Naive thymus-derived CD4-positive, alpha-beta T cell (primary cell): ENCODE results near the gene PLD6. TPM values are rescaled to one million over a fixed set of nuclear protein-coding genes. Genes with fewer than 3 reads are reported as not detected.

Experiments
- ATAC-seq: fragments of 150-1000 bp; cut with Tn5 transposase; 2 replicates; pipeline ENCODE4 v1.10.0; 2021; ENCODE audit warnings: mild to moderate bottlenecking, moderate library complexity
- CTCF ChIA-PET: fragments of 350-600 bp; sonication (Branson Sonifier 250); formaldehyde crosslinking; loops from one replicate; lab custom pipeline; 2021; ENCODE audit warnings: antibody characterized with exemption; lab: Charles Lee
- POLR2A ChIA-PET: fragments of 350-600 bp; sonication (Branson Sonifier 250); formaldehyde crosslinking; loops from one replicate; lab custom pipeline; 2021; ENCODE audit warnings: antibody characterized with exemption, inconsistent platforms; lab: Charles Lee
- DNase-seq, 9 donors: peaks; one replicate each; pipeline versions ENCODE4 v3.0.0 to v3.0.0-alpha.2; 2020 to 2022; ENCODE audit warnings: mixed read lengths in 1 of 9
- H3K27ac ChIP-seq: one replicate; pipeline ENCODE4 v1.7.0; 2013; ENCODE audit warnings: mild to moderate bottlenecking, low read depth, low read length, moderate library complexity
- H3K27me3 ChIP-seq, 2 donors: one replicate each; pipeline ENCODE4 v1.7.0; 2013; ENCODE audit warnings: low read length in 2 of 2, mild to moderate bottlenecking in 2 of 2, moderate library complexity in 2 of 2; ENCODE audit not compliant: control insufficient read depth in 2 of 2, insufficient read depth in 2 of 2
- H3K36me3 ChIP-seq, 3 experiments: 1 replicate in 2 of 3; 2 replicates in 1 of 3; pipeline ENCODE4 v1.7.0; 2013; ENCODE audit warnings: low read length in 3 of 3, mild to moderate bottlenecking in 3 of 3, moderate library complexity in 1 of 3; ENCODE audit not compliant: insufficient read depth in 3 of 3, control insufficient read depth in 2 of 3
- H3K4me1 ChIP-seq, 2 donors: one replicate each; pipeline ENCODE4 v1.7.0; 2013; ENCODE audit warnings: low read length in 2 of 2, mild to moderate bottlenecking in 2 of 2, moderate library complexity in 1 of 2; ENCODE audit not compliant: control insufficient read depth in 2 of 2, insufficient read depth in 2 of 2
- H3K4me3 ChIP-seq: 2 replicates; pipeline ENCODE4 v1.7.0; 2013; ENCODE audit warnings: mild to moderate bottlenecking, low read length
- H3K9me3 ChIP-seq, 3 experiments: 1 replicate in 2 of 3; 2 replicates in 1 of 3; pipeline ENCODE4 v1.7.0; 2013; ENCODE audit warnings: low read length in 3 of 3; ENCODE audit not compliant: control insufficient read depth in 2 of 3
- H3K27ac Mint-ChIP-seq, 9 donors: one replicate each; pipeline ENCODE4 v1.8.0; 2020 to 2022; ENCODE audit warnings: mixed read lengths in 9 of 9, mild to moderate bottlenecking in 8 of 9, moderate library complexity in 5 of 9, inconsistent platforms in 2 of 9
- H3K27me3 Mint-ChIP-seq, 5 donors: one replicate each; pipeline ENCODE4 v1.8.0; 2021 to 2022; ENCODE audit warnings: mixed read lengths in 5 of 5, mild to moderate bottlenecking in 1 of 5
- H3K36me3 Mint-ChIP-seq, 5 donors: one replicate each; pipeline ENCODE4 v1.8.0; 2020 to 2022; ENCODE audit warnings: mixed read lengths in 5 of 5, mild to moderate bottlenecking in 3 of 5, inconsistent platforms in 1 of 5
- H3K4me1 Mint-ChIP-seq, 7 donors: one replicate each; pipeline ENCODE4 v1.8.0; 2020 to 2022; ENCODE audit warnings: mixed read lengths in 7 of 7, mild to moderate bottlenecking in 3 of 7, inconsistent platforms in 1 of 7
- H3K4me3 Mint-ChIP-seq, 10 donors: one replicate each; pipeline ENCODE4 v1.8.0; 2020 to 2022; ENCODE audit warnings: mild to moderate bottlenecking in 10 of 10, mixed read lengths in 10 of 10, moderate library complexity in 6 of 10, inconsistent platforms in 2 of 10
- H3K9me3 Mint-ChIP-seq, 11 donors: one replicate each; pipeline ENCODE4 v1.8.0; 2020 to 2022; ENCODE audit warnings: mixed read lengths in 11 of 11, mild to moderate bottlenecking in 4 of 11, inconsistent platforms in 1 of 11, moderate library complexity in 1 of 11
- intact Hi-C, 2 donors: fragments of 100-400 bp; cut with micrococcal nuclease; formaldehyde crosslinking; loops; one replicate each; pipeline ENCODE4 v1.15.1; 2023
- polyA plus RNA-seq, 2 donors: library from polyadenylated mRNA; unstranded; fragments of 300-500 nt; fragmentation: Illumina TruSeq; gene quantifications; one replicate each; pipeline ENCODE4 v1.2.3, GENCODE V29; 2021
- total RNA-seq, 6 experiments: library from RNA in 5 of 6; stranded (reverse) in 5 of 6; gene quantifications; 1 replicate in 5 of 6; 2 replicates in 1 of 6; pipeline ENCODE4 v1.2.3 and lab custom pipeline; 2021 to 2026

Gene PLD6
- total and polyA plus RNA-seq, 7 experiments from 2014 or later, result 6.2 to 16.4 (median 12.1) TPM

DNA sequence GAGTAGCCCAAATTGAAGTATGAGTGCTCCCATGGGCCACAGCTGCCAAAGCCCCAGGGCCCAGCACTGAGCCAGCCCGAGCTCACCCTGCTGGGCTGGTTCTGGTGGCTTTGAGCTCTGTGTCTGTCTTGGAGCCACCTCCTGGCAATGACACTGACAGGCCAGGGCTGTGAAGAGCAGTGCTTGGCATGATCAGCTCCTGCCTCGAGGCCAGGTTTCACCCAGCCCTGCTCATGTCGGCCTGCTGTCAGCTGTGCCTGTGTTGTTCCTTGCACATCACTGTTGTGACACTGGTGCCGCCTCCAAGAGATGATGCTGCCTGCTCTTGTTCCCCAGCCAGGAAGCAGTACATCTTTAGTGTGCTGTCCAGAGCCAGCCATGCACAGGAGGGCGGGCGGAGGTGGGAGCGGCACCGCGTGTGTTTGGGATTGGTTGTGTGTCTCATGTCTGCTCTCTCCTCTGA is 26.0 kb downstream of the PLD6 start:
- H3K36me3 Mint-ChIP-seq, result peaks cover 4 to 66% (median 27%) of the 10 kb centered on the region in 5 donors
- no peaks in the 10 kb centered on the region for H3K9me3 Mint-ChIP-seq
- H3K9me3 ChIP-seq, result no peaks in the 10 kb centered on the region
- H3K4me3 ChIP-seq, result peak overlapping the region; percentile 68
- ChIA-PET POLR2A (interaction anchor here (0.6 to 5.5 kb wide), 8 partner anchors 11 to 883 kb away, joined by 3 to 30 read pairs (median 3); no protein-coding TSS in a partner anchor), CTCF (interaction anchor here (0.6 kb wide), 1 partner anchor 24 kb away, joined by 3 read pairs; no protein-coding TSS in a partner anchor)
- intact Hi-C loops, result loop anchor here (1.0 to 5.0 kb wide), 3 partner anchors 33 to 57 kb away; partner anchors contain the start of gene FLCN (in 1 of the 2)
- H3K4me1 ChIP-seq, result peaks cover 67 to 100% of the 10 kb centered on the region in 2 donors
- peak in 4 of 9 donors; percentile 22 to 32 (median 26) for DNase-seq
- no peaks in the 10 kb centered on the region for H3K27me3 Mint-ChIP-seq
- H3K4me3 Mint-ChIP-seq, result peak overlapping the region; percentile 73 to 95 (median 84)
- peaks cover 54 to 96% (median 85%) of the 10 kb centered on the region in 7 donors for H3K4me1 Mint-ChIP-seq
- ATAC-seq, result no peak
- no peaks in the 10 kb centered on the region for H3K27me3 ChIP-seq
- peaks cover 0 to 12% (median 5%) of the 10 kb centered on the region in 3 experiments for H3K36me3 ChIP-seq
- peak overlapping the region; percentile 70 for H3K27ac ChIP-seq
- peak overlapping the region; percentile 94 to 100 (median 99) for H3K27ac Mint-ChIP-seq

GRCh38 chr17:17179371-17179827 is 26.7 kb downstream of the PLD6 start:
- Histone ChIP-seq H3K36me3 (peaks cover 0 to 12% (median 11%) of the 10 kb centered on the region in 3 experiments), H3K9me3 (no peaks in the 10 kb centered on the region), H3K27me3 (no peaks in the 10 kb centered on the region), H3K27ac (peak overlapping the region; percentile 70), H3K4me1 (peaks cover 61 to 98% of the 10 kb centered on the region in 2 donors), H3K4me3 (peak overlapping the region; percentile 68)
- Mint-ChIP-seq H3K9me3 (no peaks in the 10 kb centered on the region), H3K4me3 (peak overlapping the region; percentile 73 to 95 (median 84)), H3K4me1 (peaks cover 46 to 94% (median 82%) of the 10 kb centered on the region in 7 donors), H3K36me3 (peaks cover 4 to 61% (median 25%) of the 10 kb centered on the region in 5 donors), H3K27me3 (no peaks in the 10 kb centered on the region), H3K27ac (peak overlapping the region; percentile 94 to 100 (median 99))
- DNase-seq (peak in 7 of 9 donors; percentile 25 to 59 (median 45)), ATAC-seq (peak; percentile 63)
- ChIA-PET CTCF (interaction anchor here (0.6 to 0.7 kb wide), 2 partner anchors 24 to 413 kb away, joined by 3 to 4 read pairs; no protein-coding TSS in a partner anchor), POLR2A (interaction anchor here (0.8 to 5.5 kb wide), 6 partner anchors 12 to 125 kb away, joined by 3 to 30 read pairs (median 5); partner anchors contain the start of gene PLD6)
- intact Hi-C loops, result loop anchor here in 1 of 2 donors (2.0 kb wide), 2 partner anchors 25 to 101 kb away; partner anchors contain the start of gene COPS3

GRCh38 chr17:17177176-17177575 is 29.0 kb downstream of the PLD6 start:
- ChIA-PET POLR2A (interaction anchor here (0.7 to 1.9 kb wide), 9 partner anchors 7 to 103 kb away, joined by 3 to 7 read pairs (median 3); no protein-coding TSS in a partner anchor), CTCF (interaction anchor here (0.6 kb wide), 2 partner anchors 90 to 176 kb away, joined by 3 read pairs; no protein-coding TSS in a partner anchor)
- Mint-ChIP-seq H3K4me1 (peaks cover 43 to 85% (median 81%) of the 10 kb centered on the region in 7 donors), H3K27me3 (no peaks in the 10 kb centered on the region), H3K27ac (peak overlapping the region; percentile 91 to 99 (median 98)), H3K4me3 (peak overlapping the region; percentile 62 to 86 (median 80)), H3K36me3 (peaks cover 4 to 60% (median 32%) of the 10 kb centered on the region in 5 donors), H3K9me3 (no peaks in the 10 kb centered on the region)
- DNase-seq (peak in 6 of 9 donors; percentile 14 to 42 (median 38)), ATAC-seq (peak; percentile 14)
- Histone ChIP-seq H3K4me1 (peaks cover 51 to 88% of the 10 kb centered on the region in 2 donors), H3K36me3 (peaks cover 4 to 30% (median 12%) of the 10 kb centered on the region in 3 experiments), H3K9me3 (no peaks in the 10 kb centered on the region), H3K27ac (peak overlapping the region; percentile 70), H3K27me3 (no peaks in the 10 kb centered on the region), H3K4me3 (no peak overlapping the region)
- intact Hi-C loops, result no loop called here

- Mint-ChIP-seq H3K36me3 (peaks cover 4 to 54% (median 35%) of the 10 kb centered on the region in 5 donors), H3K9me3 (no peaks in the 10 kb centered on the region), H3K27me3 (no peaks in the 10 kb centered on the region), H3K4me1 (peaks cover 40 to 85% (median 78%) of the 10 kb centered on the region in 7 donors), H3K27ac (peak overlapping the region; percentile 85 to 99 (median 98)), H3K4me3 (peak overlapping the region; percentile 58 to 87 (median 84))
- Histone ChIP-seq H3K4me1 (peaks cover 45 to 87% of the 10 kb centered on the region in 2 donors), H3K27ac (peak overlapping the region; percentile 70), H3K4me3 (peak overlapping the region; percentile 31), H3K9me3 (no peaks in the 10 kb centered on the region), H3K36me3 (peaks cover 4 to 30% (median 12%) of the 10 kb centered on the region in 3 experiments), H3K27me3 (no peaks in the 10 kb centered on the region)
- ChIA-PET POLR2A (interaction anchor here (1.0 to 3.0 kb wide), 7 partner anchors 8 to 61 kb away, joined by 3 to 16 read pairs (median 6); partner anchors contain the start of genes FLCN and PLD6), CTCF (no interaction called here)
- DNase-seq (peak in 6 of 9 donors; percentile 36 to 53 (median 47)), ATAC-seq (peak; percentile 39)
- intact Hi-C loops, result loop anchor here in 1 of 2 donors (1.0 kb wide), 2 partner anchors 21 to 61 kb away; partner anchors contain the start of gene FLCN
Measured at GRCh38 chr17:17176341-17176740, 29.8 kb downstream of the PLD6 start.

DNA sequence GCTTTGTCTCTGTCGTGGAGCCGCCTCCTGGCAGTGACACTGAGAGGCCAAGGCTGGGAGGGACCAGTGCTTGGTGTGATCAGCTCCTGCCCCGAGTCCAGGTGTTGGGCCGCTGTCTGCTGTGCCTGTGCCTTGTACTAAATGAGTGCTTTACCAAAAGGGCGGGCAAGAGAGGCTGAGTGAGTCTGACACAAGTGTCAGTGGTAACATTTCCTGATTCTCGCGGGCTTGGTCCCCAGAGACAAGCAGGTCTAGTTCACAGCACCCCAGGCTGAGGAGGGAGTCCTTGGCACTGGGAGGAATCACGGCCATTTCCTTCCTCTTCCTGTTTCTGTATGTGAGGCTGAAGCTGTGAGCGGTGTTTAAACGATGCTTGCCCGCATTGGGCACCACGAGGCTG is 30.2 kb downstream of the PLD6 start:
- H3K9me3 Mint-ChIP-seq, result no peaks in the 10 kb centered on the region
- peak; percentile 45 for ATAC-seq
- Histone ChIP-seq H3K27ac (peak overlapping the region; percentile 70), H3K27me3 (no peaks in the 10 kb centered on the region), H3K4me3 (peak overlapping the region; percentile 31), H3K9me3 (no peaks in the 10 kb centered on the region), H3K36me3 (peaks cover 4 to 30% (median 12%) of the 10 kb centered on the region in 3 experiments), H3K4me1 (peaks cover 45 to 86% of the 10 kb centered on the region in 2 donors)
- H3K4me3 Mint-ChIP-seq, result peak overlapping the region; percentile 58 to 87 (median 84)
- H3K27me3 Mint-ChIP-seq, result no peaks in the 10 kb centered on the region
- intact Hi-C loops, result loop anchor here in 1 of 2 donors (1.0 kb wide), 2 partner anchors 21 to 61 kb away; partner anchors contain the start of gene FLCN
- ChIA-PET CTCF (interaction anchor here (1.2 kb wide), 1 partner anchor 9 kb away, joined by 4 read pairs; no protein-coding TSS in a partner anchor), POLR2A (interaction anchor here (0.7 to 3.0 kb wide), 7 partner anchors 9 to 61 kb away, joined by 3 to 16 read pairs (median 6); partner anchors contain the start of genes FLCN and PLD6)
- peaks cover 4 to 51% (median 36%) of the 10 kb centered on the region in 5 donors for H3K36me3 Mint-ChIP-seq
- peak in 5 of 9 donors; percentile 20 to 40 (median 28) for DNase-seq
- peak overlapping the region; percentile 85 to 99 (median 98) for H3K27ac Mint-ChIP-seq
- peaks cover 42 to 85% (median 78%) of the 10 kb centered on the region in 7 donors for H3K4me1 Mint-ChIP-seq

- no peak for ATAC-seq
- Histone ChIP-seq H3K27ac (peak overlapping the region; percentile 70), H3K27me3 (no peaks in the 10 kb centered on the region), H3K4me3 (no peak overlapping the region), H3K4me1 (peaks cover 40 to 81% of the 10 kb centered on the region in 2 donors), H3K9me3 (no peaks in the 10 kb centered on the region), H3K36me3 (peaks cover 4 to 30% (median 12%) of the 10 kb centered on the region in 3 experiments)
- DNase-seq, result no peak
- H3K36me3 Mint-ChIP-seq, result peaks cover 0 to 46% (median 31%) of the 10 kb centered on the region in 5 donors
- H3K9me3 Mint-ChIP-seq, result no peaks in the 10 kb centered on the region
- intact Hi-C loops, result no loop called here
- peak overlapping the region in 4 of 10 donors; percentile 32 to 86 (median 62) for H3K4me3 Mint-ChIP-seq
- ChIA-PET CTCF (interaction anchor here (1.2 kb wide), 1 partner anchor 9 kb away, joined by 4 read pairs; no protein-coding TSS in a partner anchor), POLR2A (interaction anchor here (0.6 to 3.0 kb wide), 6 partner anchors 11 to 160 kb away, joined by 3 to 16 read pairs (median 5); partner anchors contain the start of genes FLCN and PLD6)
- H3K27ac Mint-ChIP-seq, result peak overlapping the region; percentile 85 to 99 (median 98)
- H3K4me1 Mint-ChIP-seq, result peaks cover 37 to 85% (median 77%) of the 10 kb centered on the region in 7 donors
- H3K27me3 Mint-ChIP-seq, result no peaks in the 10 kb centered on the region
Measured at GRCh38 chr17:17175340-17175739, 30.8 kb downstream of the PLD6 start.
